ENCODE data around the gene CELF4. TPM values are rescaled to one million over a fixed set of nuclear protein-coding genes. Genes with fewer than 3 reads are reported as not detected.

CELF4 gene
- total and polyA plus RNA-seq, 2 of the 4 experiments (the other 2 are of a cell fraction): not detected

GRCh38 chr18:37230768-37231167 lies 334.8 kb downstream of the CELF4 start:
- no peak overlapping the region for H2AK5ac ChIP-seq (ENCODE audit: low read depth, low read length)
- BruUV-seq (replicated peaks): no TSS peak
- H4K5ac ChIP-seq (ENCODE audit: low read depth, low read length): no peak overlapping the region
- no peak overlapping the region for H3K56ac ChIP-seq (ENCODE audit: extremely low read depth, insufficient read depth, low read length)
- no peak overlapping the region for H2BK5ac ChIP-seq (ENCODE audit: low read depth, low read length, poor library complexity, severe bottlenecking)
- in situ Hi-C loops (cut with MboI; ENCODE audit: low sequenced_read_pairs) (no loop called here), dilution Hi-C loops (cut with HindIII; ENCODE audit: low sequenced_read_pairs, unreplicated experiment) (no loop called here), intact Hi-C loops (cut with micrococcal nuclease) (no loop called here)
- no peaks in the 10 kb centered on the region for H3K4me1 ChIP-seq (ENCODE audit: control insufficient read depth, insufficient read depth, low read length)
- no peak overlapping the region for H3K14ac ChIP-seq (replicated peaks; ENCODE audit: low read depth, low read length)
- H4K91ac ChIP-seq (ENCODE audit: insufficient read depth, low read depth, low read length): no peak overlapping the region
- H3K23ac ChIP-seq (ENCODE audit: low read depth, low read length): no peak overlapping the region
- no peak overlapping the region for H2AK9ac ChIP-seq (replicated peaks; ENCODE audit: low read depth, low read length, poor library complexity)
- H2BK20ac ChIP-seq (ENCODE audit: low read depth, low read length): no peak overlapping the region
- TF ChIP-seq POLR2A (IDR thresholded peaks at IDR 0.05; ENCODE audit: low read depth, low read length): no peak
- TF ChIP-seq, protein P1, sequence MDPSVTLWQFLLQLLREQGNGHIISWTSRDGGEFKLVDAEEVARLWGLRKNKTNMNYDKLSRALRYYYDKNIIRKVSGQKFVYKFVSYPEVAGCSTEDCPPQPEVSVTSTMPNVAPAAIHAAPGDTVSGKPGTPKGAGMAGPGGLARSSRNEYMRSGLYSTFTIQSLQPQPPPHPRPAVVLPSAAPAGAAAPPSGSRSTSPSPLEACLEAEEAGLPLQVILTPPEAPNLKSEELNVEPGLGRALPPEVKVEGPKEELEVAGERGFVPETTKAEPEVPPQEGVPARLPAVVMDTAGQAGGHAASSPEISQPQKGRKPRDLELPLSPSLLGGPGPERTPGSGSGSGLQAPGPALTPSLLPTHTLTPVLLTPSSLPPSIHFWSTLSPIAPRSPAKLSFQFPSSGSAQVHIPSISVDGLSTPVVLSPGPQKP (IDR thresholded peaks at IDR 0.05; ENCODE audit: borderline replicate concordance, low read depth, low read length): no peak
- no peak for TF ChIP-seq NFE2L2 (IDR thresholded peaks at IDR 0.05; ENCODE audit: low read depth, low read length)
- TF ChIP-seq SMC3 (IDR thresholded peaks at IDR 0.05; ENCODE audit: low read depth, low read length): no peak
- TF ChIP-seq MAFK (IDR thresholded peaks at IDR 0.05; ENCODE audit: low read depth, low read length): no peak
- no peak for TF ChIP-seq RAD21 (IDR thresholded peaks at IDR 0.05; ENCODE audit: low read length)
- no peak for TF ChIP-seq USF2 (IDR thresholded peaks at IDR 0.05; ENCODE audit: low read depth, low read length)
- TF ChIP-seq MAZ (IDR thresholded peaks at IDR 0.05; ENCODE audit: borderline replicate concordance, low read depth, low read length): no peak
- no peak for TF ChIP-seq RFX5 (IDR thresholded peaks at IDR 0.05; ENCODE audit: low read depth, low read length)
- TF ChIP-seq CEBPB (IDR thresholded peaks at IDR 0.05; ENCODE audit: low read depth, low read length): no peak
- TF ChIP-seq, protein P2, sequence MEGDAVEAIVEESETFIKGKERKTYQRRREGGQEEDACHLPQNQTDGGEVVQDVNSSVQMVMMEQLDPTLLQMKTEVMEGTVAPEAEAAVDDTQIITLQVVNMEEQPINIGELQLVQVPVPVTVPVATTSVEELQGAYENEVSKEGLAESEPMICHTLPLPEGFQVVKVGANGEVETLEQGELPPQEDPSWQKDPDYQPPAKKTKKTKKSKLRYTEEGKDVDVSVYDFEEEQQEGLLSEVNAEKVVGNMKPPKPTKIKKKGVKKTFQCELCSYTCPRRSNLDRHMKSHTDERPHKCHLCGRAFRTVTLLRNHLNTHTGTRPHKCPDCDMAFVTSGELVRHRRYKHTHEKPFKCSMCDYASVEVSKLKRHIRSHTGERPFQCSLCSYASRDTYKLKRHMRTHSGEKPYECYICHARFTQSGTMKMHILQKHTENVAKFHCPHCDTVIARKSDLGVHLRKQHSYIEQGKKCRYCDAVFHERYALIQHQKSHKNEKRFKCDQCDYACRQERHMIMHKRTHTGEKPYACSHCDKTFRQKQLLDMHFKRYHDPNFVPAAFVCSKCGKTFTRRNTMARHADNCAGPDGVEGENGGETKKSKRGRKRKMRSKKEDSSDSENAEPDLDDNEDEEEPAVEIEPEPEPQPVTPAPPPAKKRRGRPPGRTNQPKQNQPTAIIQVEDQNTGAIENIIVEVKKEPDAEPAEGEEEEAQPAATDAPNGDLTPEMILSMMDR (conservative IDR thresholded peaks at IDR 0.05; ENCODE audit: low read depth, low read length): no peak
- TF ChIP-seq FOS (IDR thresholded peaks at IDR 0.05; ENCODE audit: low read depth, low read length): no peak
- no peak for TF ChIP-seq BHLHE40 (IDR thresholded peaks at IDR 0.05; ENCODE audit: low read depth, low read length)
- no peak for TF ChIP-seq RCOR1 (IDR thresholded peaks at IDR 0.05; ENCODE audit: insufficient replicate concordance, low read length)
- no peak for TF ChIP-seq MXI1 (IDR thresholded peaks at IDR 0.05; ENCODE audit: borderline replicate concordance, low read depth, low read length)
- TF ChIP-seq CHD1 (IDR thresholded peaks at IDR 0.05; ENCODE audit: low read depth, low read length): no peak
- no peaks in the 10 kb centered on the region for H3K27me3 ChIP-seq (ENCODE audit: control insufficient read depth, insufficient read depth, low read length)
- H3K9me1 ChIP-seq (ENCODE audit: insufficient read depth, low read length): no peaks in the 10 kb centered on the region
- H3K27ac ChIP-seq (ENCODE audit: insufficient read depth, low read length): no peak overlapping the region
- H3K36me3 ChIP-seq (ENCODE audit: control insufficient read depth, insufficient read depth, low read length): no peaks in the 10 kb centered on the region
- H3K9ac ChIP-seq (ENCODE audit: low read depth, low read length): no peak overlapping the region
- 14% methylated on average over 1 of the region's 3 CpGs; no CpG with 5 or more reads in 1 of the 2 experiments for WGBS, 2 experiments (ENCODE audit: extremely low coverage in 2 of 2, insufficient read length in 1 of 2)
- H4K8ac ChIP-seq (ENCODE audit: low read depth in 2 of 2, low read length in 2 of 2): no peak overlapping the region
- POLR2A ChIA-PET (ENCODE audit: unreplicated experiment): no interaction called here
- no peak overlapping the region for H2AFZ ChIP-seq (replicated peaks; ENCODE audit: low read length, poor library complexity)
- no peak overlapping the region for H3K4me2 ChIP-seq (ENCODE audit: low read depth, low read length)
- no peaks in the 10 kb centered on the region for H3K9me3 ChIP-seq (ENCODE audit: control insufficient read depth, insufficient read depth, low read length)
- H4K20me1 ChIP-seq (ENCODE audit: insufficient read depth, low read length): no peaks in the 10 kb centered on the region
- no peak overlapping the region for H3K4me3 ChIP-seq (ENCODE audit: insufficient read depth, low read depth, low read length)
- no peak overlapping the region for H3K4ac ChIP-seq (ENCODE audit: low read depth, low read length)
- no peak overlapping the region for H2BK15ac ChIP-seq (ENCODE audit: low read depth, low read length)
- ATAC-seq (ENCODE audit: low read depth) (no peak), DNase-seq (no peak)
- no peaks in the 10 kb centered on the region for H3K79me1 ChIP-seq (ENCODE audit: low read depth in 1 of 2, low read length in 2 of 2)
- H3K18ac ChIP-seq (ENCODE audit: low read depth, low read length): no peak overlapping the region
- H2BK120ac ChIP-seq (ENCODE audit: low read depth, low read length): no peak overlapping the region
- CTCF ChIA-PET: no interaction called here
